Activated CD8-positive, alpha-beta memory T cell treated with anti-CD3 and anti-CD28 coated beads for 4 hours (primary cell): ENCODE results near the gene DNAAF8.
"Not testable (repeated sequence)": the region's sequence is repeated elsewhere in the genome, so short reads cannot be mapped to it uniquely, and the experiment has no call there.

ENCODE experiments used
- DNase-seq, 2 donors: peaks; one replicate each; pipeline ENCODE4 v3.0.0-alpha.2; 2020; ENCODE audit warnings: low read depth in 2 of 2

Gene DNAAF8

DNA sequence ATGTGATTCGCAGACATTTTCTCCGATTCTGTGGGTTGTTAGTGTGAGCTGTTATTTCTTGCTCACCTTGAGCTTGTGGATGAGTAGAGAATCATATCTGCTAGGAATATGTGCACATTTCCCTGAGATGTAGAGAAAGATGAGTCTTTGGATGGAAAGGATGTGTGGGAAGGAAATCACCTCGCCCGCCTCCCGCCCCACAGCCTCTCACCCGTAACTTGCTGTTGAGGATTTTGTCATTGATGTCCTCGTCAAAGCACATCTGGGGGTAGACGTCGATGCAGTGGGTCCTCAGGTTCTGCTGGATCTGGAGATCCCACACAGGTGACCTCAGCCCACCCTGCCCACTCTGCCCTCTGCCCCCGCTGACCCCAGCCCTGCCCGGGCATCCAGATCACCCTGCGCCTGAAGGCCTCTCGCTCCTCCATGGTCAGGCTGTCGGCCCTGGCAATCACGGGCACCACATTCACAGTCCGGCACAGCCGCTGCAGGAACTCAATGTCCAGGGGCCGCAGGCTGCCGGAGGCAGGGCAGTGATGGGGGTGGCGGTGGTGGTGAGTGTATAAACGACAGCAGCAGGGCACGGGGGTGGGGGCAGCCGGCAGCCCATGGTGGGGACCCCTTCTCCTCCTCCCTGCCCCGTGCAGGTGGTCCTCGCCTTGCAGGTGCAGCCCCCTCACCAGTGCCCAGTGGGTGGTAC, 49.1 kb downstream of the DNAAF8 start:
- DNase-seq: no peak

DNA sequence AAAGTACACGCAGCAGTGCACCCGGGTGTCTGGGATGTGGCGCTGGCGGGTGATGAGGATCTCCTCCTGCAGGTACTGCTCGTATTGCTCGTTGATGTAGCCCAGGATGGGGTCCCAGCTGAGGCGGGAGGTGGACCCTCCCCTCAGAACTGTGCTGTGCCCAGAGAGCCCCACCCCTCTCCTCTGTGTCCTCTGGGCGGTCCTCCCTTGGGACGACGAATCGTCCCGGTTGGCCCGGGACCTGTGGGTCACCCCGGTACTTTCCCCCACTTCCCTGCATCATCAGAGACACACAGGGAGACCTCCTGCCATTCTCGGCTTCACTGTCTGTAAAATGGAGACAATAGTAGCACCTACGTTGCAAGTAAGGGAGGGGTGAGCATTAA, 49.6 kb downstream of the DNAAF8 start:
- no peak for DNase-seq

DNA sequence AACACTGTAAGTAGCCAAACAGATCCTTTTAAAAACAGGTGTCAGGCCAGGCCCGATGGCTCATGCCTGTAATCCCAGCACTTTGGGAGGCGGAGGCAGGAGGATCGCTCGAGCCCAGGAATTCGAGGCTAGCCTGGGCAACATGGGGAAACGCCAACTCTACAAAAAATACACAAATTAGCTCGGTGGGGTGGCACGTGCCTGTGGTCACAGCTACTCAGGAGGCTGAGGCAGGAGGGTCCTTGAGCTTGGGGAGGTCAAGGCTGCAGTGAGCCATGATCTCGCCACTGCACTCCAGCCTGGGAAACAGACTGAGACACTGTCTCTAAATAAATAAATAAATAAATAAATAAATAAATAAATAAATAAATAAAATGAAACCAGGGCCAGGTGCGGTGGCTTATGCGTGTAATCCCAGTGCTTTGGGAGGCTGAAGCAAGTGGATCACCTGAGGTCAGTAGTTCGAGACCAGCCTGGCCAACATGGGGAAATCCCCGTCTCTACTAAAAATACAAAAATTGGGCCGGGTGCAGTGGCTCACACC, 50.2 kb downstream of the DNAAF8 start:
- not testable (repeated sequence) for DNase-seq

DNA sequence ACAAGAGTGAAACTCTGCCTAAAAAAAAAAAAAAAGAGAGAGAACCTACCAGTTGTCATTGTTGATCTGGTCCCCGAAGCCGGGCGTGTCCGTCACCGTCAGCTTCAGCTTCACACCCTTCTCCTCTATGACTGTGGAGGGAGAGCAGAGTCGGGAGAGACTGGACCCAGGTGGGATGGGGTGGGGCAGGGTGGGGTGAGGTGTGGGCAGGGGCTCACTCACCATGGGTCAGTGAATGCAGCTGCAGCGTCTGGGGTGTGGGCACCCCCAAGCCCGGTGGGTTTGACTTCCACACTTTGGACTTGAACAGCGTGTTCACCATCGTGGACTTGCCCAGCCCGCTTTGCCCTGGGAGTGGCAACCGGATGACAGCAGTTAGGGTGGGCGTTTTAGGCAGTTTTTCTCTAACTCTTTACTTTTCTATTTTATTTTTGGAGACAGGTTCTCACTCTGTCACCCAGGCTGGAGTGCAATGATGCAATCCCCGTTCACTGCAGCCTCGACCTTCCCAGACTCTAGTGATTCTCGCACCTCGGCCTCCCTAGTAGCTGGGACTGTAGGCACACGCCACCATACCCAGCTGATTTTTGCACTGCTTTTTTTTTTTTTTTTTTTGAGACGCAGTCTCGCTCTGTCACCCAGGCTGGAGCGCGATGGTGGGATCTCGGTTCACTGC, 51.6 kb downstream of the DNAAF8 start:
- DNase-seq: no peak

DNA sequence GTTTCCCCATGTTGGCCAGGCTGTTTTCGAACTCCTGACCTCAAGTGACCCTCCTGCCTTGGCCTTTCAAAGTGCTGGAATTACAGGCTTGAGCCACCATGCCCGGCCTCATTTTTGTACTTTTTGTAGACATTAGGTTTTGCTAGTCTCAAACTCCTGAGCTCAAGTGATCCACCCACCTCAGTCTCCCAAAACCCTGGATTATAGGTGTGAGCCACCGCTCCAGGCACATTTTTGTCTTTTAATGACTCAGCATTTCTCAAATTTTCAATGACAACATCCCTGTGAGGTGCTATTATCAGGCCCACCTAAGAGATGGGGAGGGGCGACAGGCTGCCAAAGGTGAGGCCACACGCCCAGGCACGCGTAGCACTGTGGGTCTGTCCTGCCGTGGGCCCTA, 52.7 kb downstream of the DNAAF8 start:
- DNase-seq: no peak

DNA sequence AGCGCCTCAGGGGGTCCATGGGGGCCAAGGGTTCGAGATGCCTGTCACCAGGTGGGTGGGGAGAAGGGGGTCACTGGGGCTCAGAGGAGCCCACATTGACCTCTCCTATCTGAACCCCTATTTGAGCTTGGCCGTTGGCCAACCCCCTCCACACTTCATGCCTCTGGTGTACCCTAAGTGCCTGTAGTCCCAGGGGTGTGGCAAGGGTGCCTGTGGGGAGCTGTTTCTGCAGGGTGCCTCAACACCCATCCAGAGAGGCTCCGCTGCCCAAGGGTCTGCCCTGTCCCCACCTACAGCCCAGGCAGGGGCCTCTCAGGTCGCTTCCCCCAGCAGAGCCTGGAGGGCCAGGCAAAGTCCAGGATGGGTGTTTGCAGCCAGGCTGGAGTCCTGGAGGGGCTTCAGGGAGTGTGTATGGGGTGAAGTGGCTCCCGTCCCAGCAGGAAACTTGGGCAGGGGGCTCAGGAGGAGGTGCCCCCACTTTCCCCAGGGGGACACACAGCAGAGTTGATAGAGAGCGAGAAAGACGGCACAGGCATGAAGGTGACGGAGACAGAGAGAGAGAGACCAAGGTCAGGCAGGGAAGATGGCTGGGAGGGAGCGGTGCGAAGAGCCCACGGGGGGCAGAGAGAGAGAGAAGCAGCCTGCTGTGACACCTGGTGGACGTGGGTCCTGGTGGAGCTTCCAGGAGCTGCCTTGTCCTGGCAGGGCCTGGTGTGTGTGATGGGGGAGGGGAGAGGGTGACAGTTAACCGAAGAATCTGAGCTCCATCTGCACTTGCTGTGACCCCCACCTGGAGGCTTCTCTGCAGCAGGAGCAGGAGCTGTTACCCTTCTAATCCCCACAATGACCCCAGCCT, 53.5 kb downstream of the DNAAF8 start, which contains the start of gene SEPTIN12:
Gene SEPTIN12, minus strand, starts transcription at position 719 of the 856 bp plus-strand sequence. Its CDS starts 700 bp downstream, at position 19.
- no peak for DNase-seq

DNA sequence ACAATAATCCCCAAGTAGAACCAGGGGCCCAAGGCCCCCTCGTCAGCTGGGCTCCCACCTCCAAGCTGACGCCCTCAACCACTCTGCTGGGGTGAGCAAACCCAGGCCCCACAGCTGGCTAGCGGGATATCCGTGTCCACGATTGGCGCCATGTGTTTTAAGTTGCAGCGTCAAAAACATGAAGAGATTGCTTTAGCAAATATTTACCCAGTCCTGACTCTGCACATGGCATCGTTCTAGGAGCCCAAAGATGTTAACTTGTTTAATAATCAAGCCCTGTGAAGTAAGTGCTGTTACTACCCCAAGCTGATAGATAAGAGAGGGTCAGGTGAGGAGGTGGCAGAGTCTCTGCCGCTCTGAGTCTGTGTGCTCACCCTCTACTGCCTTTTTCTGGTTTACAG, 54.2 kb downstream of the DNAAF8 start:
- no peak for DNase-seq

DNA sequence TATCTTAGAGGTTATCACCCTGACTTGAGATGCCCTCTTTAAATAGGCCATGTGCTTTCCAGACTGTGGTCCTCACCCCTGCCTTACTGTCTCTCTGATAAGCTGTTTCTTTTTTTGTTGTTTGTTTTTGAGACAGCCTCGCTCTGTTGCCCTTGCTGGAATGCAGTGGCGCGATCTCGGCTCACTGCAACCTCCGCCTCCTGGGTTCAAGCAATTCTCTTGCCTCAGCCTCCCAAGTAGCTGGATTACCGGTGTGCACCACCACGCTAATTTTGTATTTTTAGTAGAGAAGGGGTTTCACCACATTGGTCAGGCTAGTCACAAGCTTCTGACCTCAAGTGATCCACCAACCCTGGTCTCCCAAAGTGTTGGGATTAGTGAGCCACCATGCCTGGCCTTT, 54.6 kb downstream of the DNAAF8 start:
- no peak for DNase-seq

DNA sequence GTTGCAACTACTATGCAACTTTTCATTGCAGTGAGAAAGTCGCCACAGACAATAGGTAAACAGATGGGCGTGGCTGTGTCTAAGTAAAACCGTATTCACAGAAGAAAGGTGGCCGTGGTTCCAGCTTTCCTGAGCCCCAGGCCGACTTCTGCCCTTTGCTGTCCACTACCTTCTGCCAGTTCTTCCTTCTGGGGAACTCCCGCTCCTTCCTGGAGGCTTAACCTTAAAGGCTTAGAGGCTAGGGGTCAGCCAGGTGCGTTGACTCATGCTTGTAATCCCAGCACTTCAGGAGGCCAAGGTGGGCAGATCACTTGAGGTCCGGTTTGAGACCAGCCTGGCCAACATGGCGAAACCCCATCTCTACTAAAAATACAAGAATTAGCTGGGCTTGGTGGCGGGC, 55.9 kb downstream of the DNAAF8 start:
- DNase-seq: no peak

DNA sequence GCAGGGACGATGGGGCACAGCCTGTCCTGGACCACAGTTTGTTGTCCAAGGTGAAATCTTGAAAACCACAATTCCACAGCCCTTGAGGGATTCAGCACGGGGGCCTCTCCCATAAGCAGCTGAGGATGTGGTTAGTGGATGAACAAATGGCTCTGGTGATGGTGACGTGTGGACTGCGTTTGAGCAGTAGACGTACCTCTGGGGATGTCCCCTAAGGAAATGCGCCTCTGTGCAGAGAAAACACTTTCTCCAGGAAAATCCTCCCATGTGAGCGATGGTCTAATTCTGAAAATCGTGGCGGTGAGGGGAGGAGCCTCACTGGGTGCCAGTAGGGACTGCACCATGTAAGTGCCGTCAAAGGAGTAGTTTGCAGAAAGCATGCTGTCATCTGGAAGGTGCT, 56.5 kb downstream of the DNAAF8 start:
- no peak for DNase-seq

DNA sequence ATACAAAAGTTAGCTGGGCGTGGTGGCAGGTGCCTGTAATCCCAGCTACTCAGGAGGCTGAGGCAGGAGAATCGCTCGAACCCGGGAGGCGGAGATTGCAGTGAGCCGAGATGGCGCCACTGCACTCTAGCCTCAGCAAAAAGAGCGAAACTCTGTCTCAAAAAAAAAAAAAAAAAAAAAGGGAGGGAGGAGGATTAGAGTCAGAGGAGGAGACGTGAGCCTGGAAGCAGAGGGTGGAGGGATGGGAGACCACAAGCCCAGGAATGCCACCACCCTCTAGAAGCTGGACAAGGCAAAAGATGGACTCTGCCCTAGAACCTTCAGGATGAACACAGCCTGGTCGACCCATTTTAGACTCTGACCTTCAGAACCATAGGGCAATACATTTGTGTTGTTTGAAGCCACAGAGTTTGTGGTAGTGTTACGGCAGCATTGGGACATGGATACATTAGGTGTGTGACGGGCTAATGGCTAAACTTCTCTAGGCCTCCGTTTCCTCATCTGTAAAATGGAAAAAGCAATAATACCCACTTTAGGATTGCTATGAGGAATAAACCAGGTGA, 58.7 kb downstream of the DNAAF8 start:
- no peak for DNase-seq

DNA sequence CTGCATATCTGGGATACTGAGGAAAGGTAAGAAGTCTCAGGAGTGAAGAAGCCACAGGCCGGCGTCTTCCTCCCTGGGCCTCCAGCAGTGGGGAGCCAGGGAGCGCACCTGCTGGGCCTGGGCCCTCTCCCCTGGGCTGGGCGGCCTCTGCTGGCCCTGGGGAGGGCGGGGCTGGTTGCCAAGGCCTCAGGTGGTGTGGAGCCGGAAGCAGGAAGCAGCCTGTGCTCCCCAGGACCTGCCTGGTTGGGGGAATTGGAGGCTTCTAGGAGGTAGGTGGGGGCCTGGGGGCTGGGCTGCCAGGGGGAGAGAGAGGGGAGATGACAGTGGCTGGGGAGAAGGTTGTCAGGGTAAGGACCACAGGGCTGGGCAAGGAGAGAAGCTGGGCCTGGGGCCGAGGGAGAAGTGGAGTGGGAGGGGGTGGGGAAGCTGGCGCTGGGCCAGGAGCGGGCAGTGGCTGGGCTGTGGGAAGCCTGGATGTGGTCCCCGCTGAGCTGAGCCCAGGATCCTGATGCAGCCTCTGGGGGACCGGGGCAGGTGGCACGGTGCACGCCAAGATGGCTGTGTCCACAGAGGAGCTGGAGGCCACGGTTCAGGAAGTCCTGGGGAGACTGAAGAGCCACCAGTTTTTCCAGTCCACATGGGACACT, 61.0 kb downstream of the DNAAF8 start, which contains the start of gene SMIM22:
Gene SMIM22, plus strand, starts transcription at position 189 of the 647 bp plus-strand sequence. Its CDS starts 366 bp downstream, at position 555.
- no peak for DNase-seq

DNA sequence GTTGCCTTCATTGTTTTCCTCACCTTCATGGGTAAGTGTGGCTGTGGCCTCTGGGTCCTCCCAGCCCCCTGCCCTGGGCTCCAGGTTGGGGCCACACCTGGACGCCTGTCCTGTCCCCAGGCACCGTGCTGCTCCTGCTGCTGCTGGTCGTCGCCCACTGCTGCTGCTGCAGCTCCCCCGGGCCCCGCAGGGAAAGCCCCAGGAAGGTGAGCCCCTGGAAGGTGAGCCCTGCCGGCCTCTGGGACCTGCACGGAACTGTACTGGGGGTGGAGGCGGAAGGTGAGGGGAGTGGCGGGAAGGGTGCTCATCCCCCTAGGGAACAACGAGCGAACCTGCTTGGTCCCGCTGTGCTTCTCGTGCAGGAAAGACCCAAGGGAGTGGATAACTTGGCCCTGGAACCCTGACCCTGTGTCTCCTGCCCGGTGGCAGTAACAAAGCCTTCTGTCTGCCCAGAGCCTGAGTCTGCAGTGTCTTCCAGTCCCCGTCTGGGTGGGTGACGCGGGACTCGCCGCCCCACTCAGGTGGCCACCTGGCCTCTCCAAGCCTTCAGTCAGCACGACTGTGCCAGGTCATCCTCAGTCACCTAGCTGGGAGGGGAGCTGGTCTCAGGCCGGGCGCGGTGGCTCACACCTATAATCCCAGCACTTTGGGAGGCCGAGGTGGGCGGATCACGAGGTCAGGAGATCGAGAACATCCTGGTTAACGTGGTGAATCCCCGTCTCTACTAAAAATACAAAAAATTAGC, 61.7 kb downstream of the DNAAF8 start:
- no peak for DNase-seq

DNA sequence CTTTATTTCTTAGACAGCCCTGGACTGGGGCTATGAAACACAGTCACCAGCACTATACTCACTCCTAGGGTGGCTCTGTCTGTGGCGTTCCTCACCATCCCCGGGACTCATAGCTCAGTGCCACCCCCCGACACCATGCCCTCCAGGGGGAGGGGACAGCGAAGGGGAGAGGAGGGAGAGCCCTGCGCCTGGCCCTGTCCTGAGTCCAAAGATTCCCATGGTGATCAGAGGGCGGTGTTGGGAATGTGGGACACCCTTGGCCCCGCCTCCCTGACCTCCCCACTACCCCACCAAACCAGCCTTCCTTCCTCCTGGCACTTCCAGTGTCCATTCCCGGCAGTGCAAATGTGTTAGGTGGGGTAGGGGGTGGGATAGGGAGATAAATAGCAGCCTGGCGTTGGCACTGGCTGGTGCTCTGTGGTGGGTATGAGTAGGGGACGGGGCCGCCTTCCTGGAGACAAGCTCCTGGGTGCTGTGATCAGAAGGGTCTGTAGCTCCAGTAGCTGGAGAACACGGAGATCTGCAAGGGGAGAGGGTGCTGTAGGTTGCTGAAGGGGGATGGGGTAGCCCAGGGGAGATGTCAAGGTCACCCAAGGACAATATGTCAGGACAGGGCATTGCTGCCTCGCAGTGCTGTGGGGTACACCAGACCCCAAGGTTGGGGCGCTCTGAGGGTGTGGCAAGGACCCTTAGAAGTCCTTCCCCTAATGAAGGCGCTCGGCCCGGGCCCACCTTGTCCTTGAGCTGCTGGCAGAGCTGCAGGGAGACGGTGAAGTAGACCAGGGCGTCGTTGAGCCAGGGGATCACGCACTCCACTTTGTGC, 62.9 kb downstream of the DNAAF8 start:
- DNase-seq: no peak

DNA sequence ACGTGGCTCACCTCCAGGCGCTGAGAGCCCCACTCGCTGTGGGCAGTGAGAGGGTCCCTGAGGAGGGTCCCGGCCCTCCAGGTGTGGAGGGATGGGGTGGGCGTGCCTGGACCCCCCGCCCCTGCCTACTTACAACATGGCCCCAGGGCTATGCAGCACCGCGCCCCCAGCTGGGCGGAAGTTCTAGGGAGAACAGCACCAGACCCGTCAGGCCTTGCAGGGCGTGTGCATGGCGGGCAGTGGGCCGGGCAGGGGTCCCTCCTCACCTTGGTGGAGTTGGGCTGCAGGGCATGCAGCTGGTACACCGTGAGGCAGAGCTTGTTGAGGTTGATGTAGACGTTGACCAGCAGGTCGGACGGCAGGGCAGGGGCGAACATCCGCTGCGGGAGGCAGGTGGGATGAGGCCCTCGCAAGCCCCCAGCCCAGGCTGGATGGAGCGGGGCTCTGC, 63.5 kb downstream of the DNAAF8 start:
- no peak for DNase-seq

DNA sequence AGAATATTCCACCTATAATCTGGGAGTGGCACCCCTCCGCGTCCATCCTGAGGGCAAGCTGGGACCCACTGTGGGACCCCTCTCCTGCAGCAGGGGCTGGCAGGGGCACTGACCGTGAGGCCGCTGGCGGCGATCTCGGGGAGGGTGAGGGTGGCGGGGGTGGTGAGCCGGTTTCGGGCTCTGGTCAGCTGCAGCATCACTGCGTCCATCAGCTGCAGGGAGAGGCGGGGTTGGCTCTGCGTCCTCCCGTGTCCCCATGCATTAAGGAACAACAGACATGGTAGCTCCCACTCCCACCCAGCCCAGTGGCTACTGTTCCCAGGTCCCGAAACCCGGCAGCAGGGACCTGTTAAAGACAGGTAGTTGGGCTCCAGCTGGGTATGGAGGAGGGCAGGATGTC, 64.1 kb downstream of the DNAAF8 start:
- no peak for DNase-seq
